ENCODE data around the gene ACOT7. TPM values are rescaled to one million over a fixed set of nuclear protein-coding genes. Genes with fewer than 3 reads are reported as not detected.

ACOT7 gene
- total RNA-seq, 2 donors from 2014 or later, result 9.9 to 12.9 TPM

DNA sequence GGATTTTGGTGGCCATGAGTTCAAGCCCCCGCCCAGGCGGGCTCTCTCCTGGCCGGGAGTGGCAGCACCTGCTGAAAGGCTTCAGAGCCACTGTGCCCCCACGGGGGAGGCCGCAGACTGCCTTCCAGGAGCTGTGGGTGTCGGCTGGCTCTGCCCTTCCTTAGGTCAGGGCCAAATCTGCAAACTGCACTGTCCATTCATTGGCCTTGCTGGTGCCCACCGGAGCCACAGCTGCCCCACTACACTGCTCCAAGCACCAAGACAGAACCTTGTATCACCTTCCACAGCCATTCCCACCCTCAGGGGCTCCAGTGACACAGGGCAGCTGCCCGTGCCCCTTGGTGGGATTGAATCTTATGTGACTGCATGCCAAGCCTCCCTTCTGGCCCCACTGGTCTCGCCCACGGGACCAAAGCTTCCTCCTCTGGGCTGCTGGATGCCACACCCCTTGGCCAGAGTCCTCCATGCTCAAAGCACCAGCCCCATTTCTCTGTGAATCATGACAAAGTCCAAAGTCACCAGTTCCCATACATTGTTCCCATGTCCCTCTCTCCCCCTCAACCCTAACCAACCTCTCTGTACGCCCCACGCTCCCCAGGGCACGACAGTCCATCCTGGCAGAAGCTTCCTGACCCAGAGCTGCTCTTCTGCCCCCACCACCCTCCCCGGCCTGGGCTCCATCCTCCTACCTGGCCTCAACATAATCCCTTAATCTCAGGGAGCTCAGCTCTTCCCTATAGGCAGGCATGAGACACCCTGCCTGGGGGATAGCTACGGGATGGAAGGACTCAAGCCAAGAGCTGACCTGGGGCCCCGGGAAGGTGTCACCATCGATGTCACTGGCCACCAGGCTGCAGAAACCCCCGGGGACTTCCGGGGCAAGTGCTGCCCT is 111.8 kb downstream of the ACOT7 start:
- intact Hi-C loops (cut with DNase I), result no loop called here
- no peak for DNase-seq
- no peak for ATAC-seq

- ATAC-seq (peak in 1 of 2 donors; percentile 30), DNase-seq (no peak)
- intact Hi-C loops (cut with DNase I), result no loop called here
These were observed 112.7 kb downstream of the ACOT7 start for GRCh38 chr1:6280761-6281451.

DNA sequence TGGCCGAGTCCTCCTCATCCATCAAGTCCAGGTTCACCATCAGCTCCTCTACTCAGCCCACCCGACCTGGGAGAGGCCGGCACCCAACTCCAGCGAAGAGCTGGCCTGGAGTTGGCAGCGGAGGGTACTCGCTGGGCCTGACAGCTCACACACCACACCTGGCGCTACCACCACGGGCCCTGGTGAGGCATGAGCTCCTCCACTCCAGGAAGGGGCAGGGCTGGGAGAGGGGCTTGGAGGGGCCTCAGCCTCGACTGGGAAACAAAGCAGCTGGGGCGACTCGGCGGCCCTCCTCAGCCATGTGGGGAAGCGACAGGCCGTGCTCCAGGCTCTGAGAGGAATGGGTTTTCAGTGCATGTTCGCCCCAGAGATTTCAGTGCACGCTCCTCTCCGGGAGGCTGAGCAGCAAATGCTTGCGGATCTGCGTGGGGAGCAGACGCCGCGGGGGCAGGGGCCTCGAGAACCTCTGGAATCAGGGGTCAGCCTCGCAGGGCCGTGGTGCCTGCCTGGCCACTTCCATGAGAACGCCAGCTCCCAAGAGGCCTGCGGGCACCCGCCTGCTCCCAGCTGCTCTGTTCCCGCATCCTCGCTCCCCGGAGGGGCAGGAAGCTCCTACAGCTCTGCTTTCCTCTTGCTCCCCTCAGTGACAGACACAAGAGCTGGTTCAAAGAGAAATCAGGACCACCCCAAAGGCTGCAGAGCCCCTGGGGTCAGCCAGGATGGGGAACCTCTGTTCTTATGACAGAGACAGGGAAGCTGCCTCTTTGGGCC is 113.8 kb downstream of the ACOT7 start:
- intact Hi-C loops (cut with DNase I), result no loop called here
- ATAC-seq, result no peak
- no peak for DNase-seq

DNA sequence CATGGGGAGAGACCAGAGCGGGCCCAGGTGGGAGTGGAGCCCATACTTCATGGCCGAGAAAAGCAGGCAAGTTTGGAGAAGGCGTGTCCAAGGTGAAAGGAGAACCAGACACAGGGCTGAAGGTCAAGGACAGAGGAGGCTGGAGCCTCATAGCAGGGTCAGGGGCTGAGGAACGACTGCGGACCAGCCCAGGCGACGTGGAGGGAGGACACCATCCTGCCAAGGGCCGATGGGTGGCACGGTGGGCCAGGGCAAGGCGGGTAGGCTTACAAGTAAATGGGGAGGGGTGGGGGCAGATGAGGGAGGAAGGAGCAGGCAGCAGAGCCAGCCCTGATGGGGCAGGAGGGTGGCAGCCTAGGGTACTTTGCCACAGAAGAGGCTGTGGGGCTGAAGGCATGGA is 114.5 kb downstream of the ACOT7 start:
- intact Hi-C loops (cut with DNase I), result no loop called here
- DNase-seq (no peak), ATAC-seq (no peak)

DNA sequence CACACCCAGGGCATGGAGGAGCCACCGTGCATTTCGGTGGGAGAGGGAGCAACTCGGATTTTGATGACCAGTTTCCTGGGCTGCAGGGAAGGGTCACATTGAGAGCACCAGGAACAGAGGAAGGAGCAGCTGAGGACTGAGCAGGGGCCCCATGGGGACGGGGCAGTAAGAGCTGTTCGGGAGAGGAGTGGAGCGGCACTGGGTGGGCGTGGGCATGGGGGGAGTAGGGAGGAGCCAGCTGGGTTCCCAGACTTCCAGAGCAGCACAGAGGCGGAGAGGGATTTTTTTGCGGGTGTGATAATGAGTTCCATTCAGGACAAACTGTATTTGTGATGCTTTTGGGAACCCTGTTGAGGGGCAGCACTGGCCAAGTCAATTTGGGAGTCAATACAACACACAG is 115.3 kb downstream of the ACOT7 start:
- ATAC-seq, result no peak

GRCh38 chr1:6276811-6277555 is 116.6 kb downstream of the ACOT7 start:
- intact Hi-C loops (cut with DNase I), result no loop called here
- no peak for ATAC-seq
- no peak for DNase-seq

More for the DNA sequence above, 115.3 kb downstream of the ACOT7 start:
- intact Hi-C loops (cut with DNase I), result no loop called here
- no peak for DNase-seq

- ATAC-seq (peak; percentile 73 to 88), DNase-seq (peak; percentile 66)
- intact Hi-C loops (cut with DNase I), result no loop called here
These were observed 117.5 kb downstream of the ACOT7 start for GRCh38 chr1:6275826-6276782.

DNA sequence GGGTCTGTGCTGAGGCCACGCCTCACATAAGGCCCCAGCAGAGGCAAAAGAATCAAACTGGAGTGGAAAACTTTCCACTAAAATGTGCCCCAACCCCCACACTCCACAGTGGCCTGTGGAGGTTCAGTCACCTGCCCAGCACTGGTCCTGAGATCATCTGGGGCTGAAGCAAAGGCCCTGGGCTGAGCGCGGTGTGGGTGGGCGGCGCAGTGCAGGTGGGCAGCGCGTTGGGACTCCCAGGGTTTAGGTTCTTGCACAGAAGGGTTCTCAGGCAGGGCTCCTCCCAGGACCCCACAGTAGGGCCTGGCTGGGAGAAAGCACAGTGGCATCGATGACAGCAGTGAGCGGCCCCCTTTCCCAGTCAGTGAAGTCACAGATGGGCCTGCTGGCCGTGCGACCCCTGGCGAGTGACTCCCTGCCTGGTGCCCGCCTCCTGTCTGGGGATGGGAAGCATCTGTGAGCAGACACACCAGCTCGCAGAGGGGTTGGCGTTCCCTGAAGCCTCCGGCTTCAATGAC is 118.9 kb downstream of the ACOT7 start:
- intact Hi-C loops (cut with DNase I), result no loop called here
- DNase-seq (no peak), ATAC-seq (no peak)

DNA sequence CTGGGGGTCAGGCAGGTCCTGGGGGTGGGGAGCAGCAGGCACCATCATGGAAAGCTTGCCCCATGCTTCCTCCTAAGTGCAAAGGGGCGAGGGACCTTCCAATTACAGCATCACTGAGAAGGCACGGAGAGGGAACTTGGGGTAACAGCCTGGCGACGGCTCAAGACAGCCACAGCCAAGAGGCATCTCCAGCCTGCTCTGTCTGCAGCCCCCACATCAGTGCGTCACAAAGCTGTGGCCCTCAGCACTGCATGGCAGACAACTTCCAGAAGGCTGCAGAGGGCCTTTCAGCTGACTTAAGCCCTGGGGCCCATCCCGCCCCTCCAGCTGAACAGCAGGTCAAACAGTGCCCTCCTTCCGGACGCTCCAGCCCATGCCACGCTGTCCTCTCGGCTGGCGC is 119.5 kb downstream of the ACOT7 start:
- ATAC-seq, result no peak
- no peak for DNase-seq
- intact Hi-C loops (cut with DNase I), result no loop called here

GRCh38 chr1:6273380-6273891 is 120.1 kb downstream of the ACOT7 start:
- intact Hi-C loops (cut with DNase I), result no loop called here
- ATAC-seq (no peak), DNase-seq (no peak)

GRCh38 chr1:6272868-6273267 is 120.7 kb downstream of the ACOT7 start:
- DNase-seq (no peak), ATAC-seq (no peak)
- intact Hi-C loops (cut with DNase I), result no loop called here

DNA sequence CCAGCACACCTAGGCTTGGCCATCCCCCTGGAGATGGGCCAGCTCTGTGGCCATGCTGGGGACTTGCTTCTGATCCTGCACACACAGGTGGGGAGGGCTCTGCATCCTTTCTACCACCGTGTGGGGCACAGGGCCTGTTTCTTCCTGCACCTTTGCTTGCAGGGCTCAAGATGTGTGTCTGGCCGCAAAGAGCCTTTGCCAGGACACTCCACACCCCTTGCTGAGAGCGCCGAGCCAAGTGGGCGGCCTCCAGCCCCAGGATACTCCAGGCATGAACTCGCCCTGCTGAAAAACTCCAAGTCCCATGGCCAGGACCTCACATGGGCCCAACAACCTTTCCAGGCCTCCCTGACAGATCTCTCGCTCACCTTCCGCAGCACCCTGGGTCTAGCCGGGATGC is 121.1 kb downstream of the ACOT7 start:
- intact Hi-C loops (cut with DNase I), result no loop called here
- no peak for ATAC-seq
- DNase-seq, result no peak

GRCh38 chr1:6271554-6271953 is 122.0 kb downstream of the ACOT7 start:
- intact Hi-C loops (cut with DNase I), result no loop called here
- peak in 1 of 2 donors; percentile 8 for ATAC-seq
- DNase-seq, result no peak

DNA sequence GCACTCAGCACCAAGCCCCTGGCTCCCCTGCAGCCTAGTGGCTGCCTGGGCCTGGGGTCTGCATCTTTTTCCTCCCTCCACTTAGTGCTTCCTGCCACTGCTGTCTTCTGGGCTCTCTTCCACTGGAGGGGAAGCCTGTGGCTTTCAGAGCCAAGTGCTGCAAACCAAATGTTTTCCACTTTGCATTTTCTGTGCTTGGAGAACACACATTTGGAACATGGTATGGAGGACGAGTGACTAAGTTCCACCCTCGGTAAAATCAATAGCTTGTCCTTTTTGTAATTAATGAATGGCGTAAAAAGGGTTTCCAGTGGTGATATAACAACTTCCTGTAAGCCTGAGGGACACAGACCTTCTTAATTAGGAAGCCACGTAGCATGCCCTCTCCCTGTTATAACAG is 122.6 kb downstream of the ACOT7 start:
- intact Hi-C loops (cut with DNase I), result no loop called here
- ATAC-seq (no peak), DNase-seq (no peak)

GRCh38 chr1:6270401-6270800 is 123.2 kb downstream of the ACOT7 start:
- ATAC-seq (no peak), DNase-seq (no peak)
- intact Hi-C loops (cut with DNase I), result no loop called here

- DNase-seq (no peak), ATAC-seq (no peak)
- intact Hi-C loops (cut with DNase I), result no loop called here
These were observed 123.7 kb downstream of the ACOT7 start for GRCh38 chr1:6269720-6270400.

DNA sequence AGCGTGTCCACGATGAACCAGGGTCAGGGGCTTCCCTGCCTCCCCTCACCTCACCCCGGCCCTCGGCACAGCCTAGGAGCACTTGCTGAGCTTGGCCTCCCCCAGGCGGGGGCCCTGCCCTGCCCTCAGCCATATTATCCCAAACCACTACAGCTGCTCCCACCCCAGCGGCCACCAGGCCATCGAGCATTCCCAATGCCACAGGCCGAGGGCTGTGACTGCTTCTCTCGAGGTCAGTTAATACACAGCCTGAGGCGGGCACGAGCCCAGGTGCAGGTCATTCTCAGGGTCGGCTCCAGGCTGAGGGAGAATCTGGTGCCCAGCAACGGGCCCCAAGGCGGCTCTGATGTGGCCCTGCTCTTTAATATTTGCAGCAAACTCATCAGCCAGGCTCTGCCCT is 124.3 kb downstream of the ACOT7 start:
- no peak for DNase-seq
- no peak for ATAC-seq
- intact Hi-C loops (cut with DNase I), result no loop called here
